ENCODE data around the gene TCF12. TPM values are rescaled to one million over a fixed set of nuclear protein-coding genes. Genes with fewer than 3 reads are reported as not detected.
A peak's percentile ranks its signal among the peaks of the same experiment; 100 is the strongest.

TCF12 gene
- polyA plus RNA-seq, 4 donors = 15.4 to 62.0 (median 18.5) TPM

- Histone ChIP-seq H3K4me1 (ENCODE audit: control insufficient read depth in 3 of 3, insufficient read depth in 2 of 3, low read depth in 1 of 3, low read length in 2 of 3) (peaks cover 0 to 14% (median 3%) of the 10 kb centered on the region in 3 donors), H3K27me3 (ENCODE audit: control insufficient read depth in 3 of 3, insufficient read depth in 3 of 3, low read length in 3 of 3) (no peaks in the 10 kb centered on the region), H3K27ac (ENCODE audit: low read depth in 1 of 3, low read length in 2 of 3) (peak overlapping the region; percentile 93 to 99 (median 95)), H3K36me3 (ENCODE audit: control insufficient read depth in 3 of 3, insufficient read depth in 2 of 3, low read depth in 1 of 3, low read length in 3 of 3) (no peaks in the 10 kb centered on the region), H3K4me3 (ENCODE audit: low read depth in 1 of 3, low read length in 3 of 3) (peak overlapping the region; percentile 52 to 71 (median 54)), H3K9me3 (ENCODE audit: control insufficient read depth in 2 of 2, insufficient read depth in 1 of 2, low read depth in 1 of 2, low read length in 1 of 2) (no peaks in the 10 kb centered on the region)
- DNase-seq = no peak
- no peak for FAIRE-seq
- 40 to 52% (median 51%) methylated on average over 9 of the region's 9 CpGs for WGBS, 3 donors
These were observed 32.0 kb upstream of the TCF12 start for GRCh38 chr15:56886363-56886931.

GRCh38 chr15:56886932-56887781 is 31.3 kb upstream of the TCF12 start:
- H3K36me3 ChIP-seq (ENCODE audit: control insufficient read depth in 3 of 3, insufficient read depth in 2 of 3, low read depth in 1 of 3, low read length in 3 of 3) = no peaks in the 10 kb centered on the region
- no peaks in the 10 kb centered on the region for H3K27me3 ChIP-seq (ENCODE audit: control insufficient read depth in 3 of 3, insufficient read depth in 3 of 3, low read length in 3 of 3)
- WGBS, 3 donors = 0% methylated on average over 67 to 78 of the region's 78 CpGs
- DNase-seq (peak; percentile 97 to 99), FAIRE-seq (no peak)
- peak overlapping the region; percentile 93 to 99 (median 95) for H3K27ac ChIP-seq (ENCODE audit: low read depth in 1 of 3, low read length in 2 of 3)
- no peaks in the 10 kb centered on the region for H3K9me3 ChIP-seq (ENCODE audit: control insufficient read depth in 2 of 2, insufficient read depth in 1 of 2, low read depth in 1 of 2, low read length in 1 of 2)
- peak overlapping the region; percentile 52 to 73 (median 71) for H3K4me3 ChIP-seq (ENCODE audit: low read depth in 1 of 3, low read length in 3 of 3)
- H3K4me1 ChIP-seq (ENCODE audit: control insufficient read depth in 3 of 3, insufficient read depth in 2 of 3, low read depth in 1 of 3, low read length in 2 of 3) = peaks cover 0 to 14% (median 3%) of the 10 kb centered on the region in 3 donors

- no peak for FAIRE-seq
- DNase-seq = peak in 1 of 2 donors; percentile 10
- Histone ChIP-seq H3K27me3 (ENCODE audit: control insufficient read depth in 3 of 3, insufficient read depth in 3 of 3, low read length in 3 of 3) (no peaks in the 10 kb centered on the region), H3K4me1 (ENCODE audit: control insufficient read depth in 3 of 3, insufficient read depth in 2 of 3, low read depth in 1 of 3, low read length in 2 of 3) (peaks cover 0 to 14% (median 3%) of the 10 kb centered on the region in 3 donors), H3K36me3 (ENCODE audit: control insufficient read depth in 3 of 3, insufficient read depth in 2 of 3, low read depth in 1 of 3, low read length in 3 of 3) (no peaks in the 10 kb centered on the region), H3K27ac (ENCODE audit: low read depth in 1 of 3, low read length in 2 of 3) (peak overlapping the region; percentile 93 to 99 (median 95)), H3K9me3 (ENCODE audit: control insufficient read depth in 2 of 2, insufficient read depth in 1 of 2, low read depth in 1 of 2, low read length in 1 of 2) (no peaks in the 10 kb centered on the region), H3K4me3 (ENCODE audit: low read depth in 1 of 3, low read length in 3 of 3) (peak overlapping the region; percentile 52 to 73 (median 71))
- 31 to 44% (median 39%) methylated on average over 5 of the region's 5 CpGs for WGBS, 3 donors
These were observed 30.5 kb upstream of the TCF12 start for GRCh38 chr15:56887782-56888438.

GRCh38 chr15:56890038-56890437 is 28.4 kb upstream of the TCF12 start:
- FAIRE-seq (no peak), DNase-seq (no peak)
- 97 to 100% (median 99%) methylated on average over 2 of the region's 2 CpGs for WGBS, 3 donors
- H3K9me3 ChIP-seq (ENCODE audit: control insufficient read depth in 2 of 2, insufficient read depth in 1 of 2, low read depth in 1 of 2, low read length in 1 of 2) = no peaks in the 10 kb centered on the region
- H3K27ac ChIP-seq (ENCODE audit: low read depth in 1 of 3, low read length in 2 of 3) = no peak overlapping the region
- H3K4me1 ChIP-seq (ENCODE audit: control insufficient read depth in 3 of 3, insufficient read depth in 2 of 3, low read depth in 1 of 3, low read length in 2 of 3) = peaks cover 0 to 14% (median 3%) of the 10 kb centered on the region in 3 donors
- H3K36me3 ChIP-seq (ENCODE audit: control insufficient read depth in 3 of 3, insufficient read depth in 2 of 3, low read depth in 1 of 3, low read length in 3 of 3) = no peaks in the 10 kb centered on the region
- H3K4me3 ChIP-seq (ENCODE audit: low read depth in 1 of 3, low read length in 3 of 3) = no peak overlapping the region
- H3K27me3 ChIP-seq (ENCODE audit: control insufficient read depth in 3 of 3, insufficient read depth in 3 of 3, low read length in 3 of 3) = no peaks in the 10 kb centered on the region

- DNase-seq (no peak), FAIRE-seq (no peak)
- no peaks in the 10 kb centered on the region for H3K27me3 ChIP-seq (ENCODE audit: control insufficient read depth in 3 of 3, insufficient read depth in 3 of 3, low read length in 3 of 3)
- H3K27ac ChIP-seq (ENCODE audit: low read depth in 1 of 3, low read length in 2 of 3) = no peak overlapping the region
- H3K9me3 ChIP-seq (ENCODE audit: control insufficient read depth in 2 of 2, insufficient read depth in 1 of 2, low read depth in 1 of 2, low read length in 1 of 2) = no peaks in the 10 kb centered on the region
- no peaks in the 10 kb centered on the region for H3K36me3 ChIP-seq (ENCODE audit: control insufficient read depth in 3 of 3, insufficient read depth in 2 of 3, low read depth in 1 of 3, low read length in 3 of 3)
- H3K4me1 ChIP-seq (ENCODE audit: control insufficient read depth in 3 of 3, insufficient read depth in 2 of 3, low read depth in 1 of 3, low read length in 2 of 3) = peaks cover 0 to 8% (median 3%) of the 10 kb centered on the region in 3 donors
- H3K4me3 ChIP-seq (ENCODE audit: low read depth in 1 of 3, low read length in 3 of 3) = no peak overlapping the region
These were observed 26.5 kb upstream of the TCF12 start for GRCh38 chr15:56891852-56892440.

GRCh38 chr15:56892659-56893363 is 25.6 kb upstream of the TCF12 start:
- Histone ChIP-seq H3K36me3 (ENCODE audit: control insufficient read depth in 3 of 3, insufficient read depth in 2 of 3, low read depth in 1 of 3, low read length in 3 of 3) (no peaks in the 10 kb centered on the region), H3K27ac (ENCODE audit: low read depth in 1 of 3, low read length in 2 of 3) (no peak overlapping the region), H3K27me3 (ENCODE audit: control insufficient read depth in 3 of 3, insufficient read depth in 3 of 3, low read length in 3 of 3) (no peaks in the 10 kb centered on the region), H3K9me3 (ENCODE audit: control insufficient read depth in 2 of 2, insufficient read depth in 1 of 2, low read depth in 1 of 2, low read length in 1 of 2) (no peaks in the 10 kb centered on the region), H3K4me1 (ENCODE audit: control insufficient read depth in 3 of 3, insufficient read depth in 2 of 3, low read depth in 1 of 3, low read length in 2 of 3) (peaks cover 0 to 8% (median 2%) of the 10 kb centered on the region in 3 donors), H3K4me3 (ENCODE audit: low read depth in 1 of 3, low read length in 3 of 3) (no peak overlapping the region)
- FAIRE-seq (no peak), DNase-seq (no peak)
- 93 to 98% (median 94%) methylated on average over 2 of the region's 2 CpGs for WGBS, 3 donors

- H3K36me3 ChIP-seq (ENCODE audit: control insufficient read depth in 3 of 3, insufficient read depth in 2 of 3, low read depth in 1 of 3, low read length in 3 of 3) = no peaks in the 10 kb centered on the region
- no peaks in the 10 kb centered on the region for H3K9me3 ChIP-seq (ENCODE audit: control insufficient read depth in 2 of 2, insufficient read depth in 1 of 2, low read depth in 1 of 2, low read length in 1 of 2)
- no peak for DNase-seq
- FAIRE-seq = no peak
- no peaks in the 10 kb centered on the region for H3K27me3 ChIP-seq (ENCODE audit: control insufficient read depth in 3 of 3, insufficient read depth in 3 of 3, low read length in 3 of 3)
- H3K4me3 ChIP-seq (ENCODE audit: low read depth in 1 of 3, low read length in 3 of 3) = no peak overlapping the region
- H3K4me1 ChIP-seq (ENCODE audit: control insufficient read depth in 3 of 3, insufficient read depth in 2 of 3, low read depth in 1 of 3, low read length in 2 of 3) = peaks cover 0 to 6% (median 0%) of the 10 kb centered on the region in 3 donors
- WGBS, 3 donors = 53 to 95% (median 82%) methylated on average over 1 of the region's 1 CpG
- H3K27ac ChIP-seq (ENCODE audit: low read depth in 1 of 3, low read length in 2 of 3) = no peak overlapping the region
These were observed 25.1 kb upstream of the TCF12 start for GRCh38 chr15:56893364-56893678.

- H3K27ac ChIP-seq (ENCODE audit: low read depth in 1 of 3, low read length in 2 of 3) = no peak overlapping the region
- no peaks in the 10 kb centered on the region for H3K27me3 ChIP-seq (ENCODE audit: control insufficient read depth in 3 of 3, insufficient read depth in 3 of 3, low read length in 3 of 3)
- no peaks in the 10 kb centered on the region for H3K4me1 ChIP-seq (ENCODE audit: control insufficient read depth in 3 of 3, insufficient read depth in 2 of 3, low read depth in 1 of 3, low read length in 2 of 3)
- FAIRE-seq = no peak
- no peak overlapping the region for H3K4me3 ChIP-seq (ENCODE audit: low read depth in 1 of 3, low read length in 3 of 3)
- DNase-seq = no peak
- H3K9me3 ChIP-seq (ENCODE audit: control insufficient read depth in 2 of 2, insufficient read depth in 1 of 2, low read depth in 1 of 2, low read length in 1 of 2) = no peaks in the 10 kb centered on the region
- no peaks in the 10 kb centered on the region for H3K36me3 ChIP-seq (ENCODE audit: control insufficient read depth in 3 of 3, insufficient read depth in 2 of 3, low read depth in 1 of 3, low read length in 3 of 3)
- 85 to 93% (median 92%) methylated on average over 3 of the region's 3 CpGs for WGBS, 3 donors
These were observed 23.8 kb upstream of the TCF12 start for GRCh38 chr15:56894601-56895000.

Data from small intestine (tissue), 7 donors.